ENCODE measurements around the gene STK24.

STK24 gene

GRCh38 chr13:98486412-98486811, 90.5 kb downstream of the STK24 start:
- TF ChIP-seq CTCF (IDR thresholded peaks at IDR 0.05) = no peak

- no peak for TF ChIP-seq CTCF (IDR thresholded peaks at IDR 0.05)
Measured at GRCh38 chr13:98485561-98485960, 91.3 kb downstream of the STK24 start.

- TF ChIP-seq CTCF (IDR thresholded peaks at IDR 0.05) = no peak
Measured at GRCh38 chr13:98484289-98485219, 92.4 kb downstream of the STK24 start.

- TF ChIP-seq CTCF (IDR thresholded peaks at IDR 0.05) = no peak
Measured at GRCh38 chr13:98483601-98484288, 93.2 kb downstream of the STK24 start.

DNA sequence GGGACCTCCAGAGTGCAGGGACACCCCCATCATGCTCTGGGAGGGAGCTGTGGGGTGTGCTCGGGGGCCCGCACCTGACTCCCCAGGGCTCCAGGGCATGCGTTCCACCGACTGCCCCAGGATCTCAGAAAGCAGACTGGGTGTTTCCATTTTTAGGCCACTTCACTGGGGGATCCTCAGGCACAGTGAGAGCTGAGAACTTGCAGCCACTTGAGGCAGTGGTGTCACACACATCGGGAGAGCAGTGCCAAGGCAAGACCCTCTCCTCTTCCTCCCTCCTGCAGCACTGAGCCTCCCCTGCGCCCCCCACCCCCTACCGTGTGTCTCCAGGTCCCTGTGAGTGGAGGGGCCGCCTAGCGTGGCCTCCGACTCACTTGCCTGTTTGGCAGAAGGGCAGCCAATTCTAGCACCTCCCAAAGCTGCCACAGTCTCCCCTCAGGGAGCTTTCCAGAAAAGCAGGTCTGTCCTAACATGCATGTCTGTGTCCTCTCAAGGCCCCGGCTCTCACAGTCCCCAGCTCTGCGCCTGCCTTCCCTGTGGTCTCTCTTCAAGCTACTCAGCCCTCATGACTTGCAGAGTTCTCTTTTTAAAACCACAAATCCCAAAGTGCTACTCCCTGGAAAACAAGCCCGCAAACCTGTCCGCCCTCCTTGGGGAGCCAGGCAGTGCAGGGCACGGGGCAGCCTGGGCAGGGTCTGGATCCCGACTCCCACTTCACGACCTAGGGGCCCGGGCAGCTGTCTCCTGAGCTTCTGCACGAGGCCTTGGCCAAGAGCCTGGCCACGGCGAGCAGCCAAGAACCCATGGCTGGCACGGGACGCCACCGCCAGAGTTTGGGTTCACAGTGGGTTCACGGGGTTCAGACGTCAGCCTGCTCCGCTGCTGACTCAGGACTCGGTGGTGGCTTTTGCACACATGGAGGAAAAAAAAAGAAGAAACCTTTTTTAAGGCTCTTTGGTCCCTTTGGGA, 94.1 kb downstream of the STK24 start:
- 0 out of 2 replicates have a peak, but pooled peaks have one; percentile 13 for TF ChIP-seq CTCF (IDR thresholded peaks at IDR 0.05)

GRCh38 chr13:98480915-98481877, 95.7 kb downstream of the STK24 start:
- TF ChIP-seq CTCF (IDR thresholded peaks at IDR 0.05) = no peak
